Measurements from ENCODE around the gene ZNF232.
"Not testable (repeated sequence)": the region's sequence is repeated elsewhere in the genome, so short reads cannot be mapped to it uniquely, and the experiment has no call there.

Gene ZNF232

DNA sequence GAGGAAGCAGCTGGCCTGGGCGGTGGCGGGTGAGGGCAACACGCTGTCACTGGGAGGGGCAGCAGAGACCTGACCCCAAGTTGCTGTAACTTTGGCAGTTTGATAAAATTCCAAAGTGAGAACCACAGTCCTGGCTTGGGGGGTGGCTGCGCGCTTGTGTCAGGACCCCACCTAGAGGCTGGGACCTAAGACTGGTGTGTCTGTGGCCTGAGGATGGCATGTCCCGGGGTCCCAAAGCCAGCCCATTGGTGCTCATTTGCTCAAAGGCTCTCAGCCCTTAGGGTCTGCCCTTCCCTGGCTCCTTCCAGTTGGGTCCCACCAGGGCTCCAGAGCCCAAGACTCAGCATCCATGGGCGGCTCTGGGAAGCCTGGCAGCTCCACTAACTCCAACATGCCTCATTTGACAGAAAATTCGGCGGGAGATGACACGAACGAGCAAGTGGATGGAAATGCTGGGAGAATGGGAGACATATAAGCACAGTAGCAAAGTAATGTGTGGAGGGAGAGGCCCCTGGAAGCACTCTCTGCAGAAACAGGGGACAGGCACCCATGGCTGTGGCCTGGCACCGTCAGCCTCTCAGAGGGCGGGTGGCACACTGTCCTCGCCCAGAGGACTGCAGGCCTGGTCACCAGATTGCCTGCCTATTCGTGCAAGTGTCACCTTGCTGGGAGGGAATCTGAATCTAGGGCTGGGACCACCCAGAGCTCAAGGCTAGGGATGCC is 21.0 kb upstream of the ZNF232 start:
- not testable (repeated sequence) for DNase-seq, H3K27me3 Mint-ChIP-seq, ATAC-seq, H3K4me1 Mint-ChIP-seq, H3K9me3 Mint-ChIP-seq, H3K4me3 Mint-ChIP-seq, H3K27ac Mint-ChIP-seq

DNA sequence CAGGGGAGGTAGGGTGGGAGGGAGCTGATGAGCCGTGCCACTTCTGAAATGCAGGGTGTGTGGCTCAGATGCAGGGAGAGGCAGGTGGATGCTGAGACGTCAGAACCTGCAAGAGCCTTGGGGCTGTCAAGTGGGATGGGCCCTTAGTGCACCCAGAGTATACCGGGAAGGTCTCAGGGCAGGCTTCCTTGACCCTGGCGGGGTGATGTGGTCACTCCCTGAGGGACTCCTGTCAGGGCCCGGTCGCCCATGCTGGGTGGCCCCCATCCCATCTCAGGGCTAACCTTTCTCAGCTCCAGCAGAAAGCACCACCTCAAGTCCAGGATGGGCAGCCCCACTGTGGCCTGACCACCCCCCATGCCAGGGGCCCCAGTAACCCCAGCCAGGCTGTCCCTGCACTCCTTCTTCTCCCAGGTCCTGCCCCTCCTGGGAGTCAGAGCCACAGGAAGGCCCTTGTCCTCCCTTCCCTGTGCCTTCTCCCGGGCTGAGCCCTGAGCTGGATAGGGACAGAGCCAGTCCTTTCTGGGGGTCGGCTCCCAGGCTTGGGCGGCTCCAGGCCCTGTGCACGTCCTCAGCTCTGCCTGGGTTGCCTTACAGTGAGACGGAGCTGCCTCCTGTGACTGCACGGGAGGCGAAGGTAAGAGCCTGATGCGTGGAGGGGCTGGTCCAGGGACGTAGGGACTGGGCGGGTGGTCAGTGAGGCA is 20.3 kb upstream of the ZNF232 start:
- not testable (repeated sequence) for DNase-seq, H3K9me3 Mint-ChIP-seq, ATAC-seq, H3K27ac Mint-ChIP-seq, H3K4me3 Mint-ChIP-seq, H3K4me1 Mint-ChIP-seq, H3K27me3 Mint-ChIP-seq

GRCh38 chr17:5131146-5131715 is 19.6 kb upstream of the ZNF232 start:
- H3K27me3 Mint-ChIP-seq, result peaks cover 11% of the 10 kb centered on the region
- no peak for DNase-seq
- no peaks in the 10 kb centered on the region for H3K4me1 Mint-ChIP-seq
- no peak for ATAC-seq
- H3K9me3 Mint-ChIP-seq, result no peaks in the 10 kb centered on the region
- H3K27ac Mint-ChIP-seq, result no peak overlapping the region
- H3K4me3 Mint-ChIP-seq, result no peak overlapping the region

GRCh38 chr17:5130687-5131086 is 19.0 kb upstream of the ZNF232 start:
- not testable (repeated sequence) for H3K4me3 Mint-ChIP-seq, H3K9me3 Mint-ChIP-seq, ATAC-seq, H3K4me1 Mint-ChIP-seq, DNase-seq, H3K27ac Mint-ChIP-seq
- H3K27me3 Mint-ChIP-seq, result peaks cover 11% of the 10 kb centered on the region

DNA sequence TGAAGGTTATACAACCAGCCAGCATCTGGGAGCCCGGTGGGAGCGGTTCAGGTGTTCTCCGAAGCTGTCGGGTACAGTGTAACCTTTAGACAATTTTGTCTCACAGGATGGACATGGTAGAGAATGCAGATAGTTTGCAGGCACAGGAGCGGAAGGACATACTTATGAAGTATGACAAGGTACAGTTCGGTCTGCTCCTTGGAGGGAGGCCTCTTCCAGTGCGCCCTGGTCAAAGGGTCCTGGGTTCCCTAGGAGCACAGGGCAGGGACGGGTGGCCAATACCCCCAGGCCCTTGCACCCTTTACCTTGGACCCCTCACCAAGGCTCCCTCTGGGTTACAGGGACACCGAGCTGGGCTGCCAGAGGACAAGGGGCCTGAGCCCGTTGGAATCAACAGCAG is 18.6 kb upstream of the ZNF232 start:
- H3K9me3 Mint-ChIP-seq, H3K4me3 Mint-ChIP-seq, ATAC-seq, H3K27ac Mint-ChIP-seq, H3K4me1 Mint-ChIP-seq, DNase-seq: not testable (repeated sequence)
- peaks cover 11% of the 10 kb centered on the region for H3K27me3 Mint-ChIP-seq

GRCh38 chr17:5129770-5130169 is 18.1 kb upstream of the ZNF232 start:
- H3K4me1 Mint-ChIP-seq, H3K4me3 Mint-ChIP-seq, H3K9me3 Mint-ChIP-seq, ATAC-seq, H3K27ac Mint-ChIP-seq, DNase-seq: not testable (repeated sequence)
- H3K27me3 Mint-ChIP-seq, result peaks cover 13% of the 10 kb centered on the region

GRCh38 chr17:5128905-5129535 is 17.3 kb upstream of the ZNF232 start:
- peaks cover 20% of the 10 kb centered on the region for H3K27me3 Mint-ChIP-seq
- H3K27ac Mint-ChIP-seq, result no peak overlapping the region
- no peak overlapping the region for H3K4me3 Mint-ChIP-seq
- H3K9me3 Mint-ChIP-seq, result no peaks in the 10 kb centered on the region
- ATAC-seq, result no peak
- peak in 1 of 2 donors; percentile 6 for DNase-seq
- H3K4me1 Mint-ChIP-seq, result no peaks in the 10 kb centered on the region

- not testable (repeated sequence) for ATAC-seq, H3K4me3 Mint-ChIP-seq, H3K4me1 Mint-ChIP-seq, H3K27ac Mint-ChIP-seq, H3K9me3 Mint-ChIP-seq, DNase-seq
- H3K27me3 Mint-ChIP-seq, result peaks cover 27% of the 10 kb centered on the region
Measured at GRCh38 chr17:5128387-5128786, 16.7 kb upstream of the ZNF232 start.

DNA sequence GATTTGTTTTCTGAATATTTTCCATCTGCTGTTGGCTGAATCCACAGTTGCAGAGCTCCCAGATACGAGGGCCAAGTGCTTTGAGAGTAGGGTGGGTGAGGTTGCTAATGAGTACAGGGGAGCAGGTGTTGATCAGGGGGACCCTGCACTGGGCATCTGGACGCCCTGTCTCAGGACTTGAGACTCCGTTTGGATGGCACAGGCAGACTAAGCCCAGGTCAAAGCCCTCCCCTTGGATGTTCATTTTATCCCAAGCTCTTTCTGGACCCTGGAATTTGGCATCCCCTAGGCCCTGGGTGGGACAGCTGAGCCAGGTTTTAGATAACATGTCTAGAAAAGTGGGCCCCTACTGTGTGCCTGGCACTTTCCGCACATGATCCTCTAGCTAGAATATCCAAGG is 16.2 kb upstream of the ZNF232 start:
- no peak overlapping the region for H3K27ac Mint-ChIP-seq
- no peak overlapping the region for H3K4me3 Mint-ChIP-seq
- H3K9me3 Mint-ChIP-seq, result no peaks in the 10 kb centered on the region
- no peaks in the 10 kb centered on the region for H3K4me1 Mint-ChIP-seq
- DNase-seq, result no peak
- H3K27me3 Mint-ChIP-seq, result peaks cover 27% of the 10 kb centered on the region
- no peak for ATAC-seq

GRCh38 chr17:5126719-5127488 is 15.2 kb upstream of the ZNF232 start:
- peaks cover 36% of the 10 kb centered on the region for H3K27me3 Mint-ChIP-seq
- no peak for ATAC-seq
- no peaks in the 10 kb centered on the region for H3K9me3 Mint-ChIP-seq
- no peak overlapping the region for H3K4me3 Mint-ChIP-seq
- no peak overlapping the region for H3K27ac Mint-ChIP-seq
- peaks cover 2% of the 10 kb centered on the region for H3K4me1 Mint-ChIP-seq
- no peak for DNase-seq

DNA sequence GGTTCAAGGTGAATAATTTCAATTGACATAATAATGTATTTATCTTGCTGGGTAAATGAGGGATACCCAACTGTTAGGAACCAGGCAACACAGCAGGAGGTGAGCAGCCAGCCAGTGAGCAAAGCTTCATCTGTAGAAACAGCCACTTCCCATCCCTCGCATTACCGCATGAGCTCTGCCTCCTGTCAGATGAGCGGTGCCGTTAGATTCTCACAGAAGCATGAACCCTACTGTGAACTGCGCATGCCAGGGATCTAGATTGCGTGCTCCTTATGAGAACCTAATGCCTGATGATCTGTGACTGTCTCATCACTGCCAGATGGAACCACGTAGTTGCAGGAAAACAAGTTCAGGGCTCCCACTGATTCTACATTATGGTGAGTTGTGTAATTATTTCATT is 13.2 kb upstream of the ZNF232 start:
- H3K27ac Mint-ChIP-seq, H3K4me1 Mint-ChIP-seq, DNase-seq, H3K9me3 Mint-ChIP-seq, H3K4me3 Mint-ChIP-seq, ATAC-seq: not testable (repeated sequence)
- peaks cover 55% of the 10 kb centered on the region for H3K27me3 Mint-ChIP-seq

DNA sequence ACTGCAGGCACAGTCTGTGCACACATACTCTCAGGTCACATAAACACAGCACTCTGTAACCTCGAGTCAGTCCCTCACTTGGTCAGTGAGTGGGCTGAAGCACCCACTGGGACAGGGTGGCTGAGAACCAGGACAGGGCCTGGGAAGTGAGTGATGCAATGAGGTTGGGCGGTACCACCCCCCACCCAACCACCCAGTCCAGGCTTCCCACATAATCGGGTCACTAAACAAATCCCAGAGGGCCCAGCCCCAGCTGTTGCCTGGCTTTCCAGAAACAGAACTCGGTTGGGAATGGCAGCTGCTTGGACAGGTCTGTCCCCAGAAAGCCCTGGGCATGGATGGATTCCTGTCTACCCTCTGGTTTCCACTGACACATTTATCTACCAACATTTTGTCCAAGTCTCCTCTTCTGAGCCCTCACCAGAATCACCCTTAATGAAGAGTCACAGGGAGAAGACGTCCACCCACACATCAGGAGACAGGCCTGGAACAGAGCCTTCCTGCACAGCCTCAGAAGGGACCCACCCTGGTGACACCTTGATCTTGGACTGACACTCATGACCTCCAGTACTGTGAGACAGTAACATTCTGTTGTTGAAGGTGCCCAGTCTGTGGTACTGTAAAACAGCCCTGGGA is 12.6 kb upstream of the ZNF232 start:
- DNase-seq, H3K9me3 Mint-ChIP-seq, H3K4me3 Mint-ChIP-seq, H3K4me1 Mint-ChIP-seq, H3K27ac Mint-ChIP-seq: not testable (repeated sequence)
- ATAC-seq, result peak; percentile 11
- H3K27me3 Mint-ChIP-seq, result peaks cover 55% of the 10 kb centered on the region

DNA sequence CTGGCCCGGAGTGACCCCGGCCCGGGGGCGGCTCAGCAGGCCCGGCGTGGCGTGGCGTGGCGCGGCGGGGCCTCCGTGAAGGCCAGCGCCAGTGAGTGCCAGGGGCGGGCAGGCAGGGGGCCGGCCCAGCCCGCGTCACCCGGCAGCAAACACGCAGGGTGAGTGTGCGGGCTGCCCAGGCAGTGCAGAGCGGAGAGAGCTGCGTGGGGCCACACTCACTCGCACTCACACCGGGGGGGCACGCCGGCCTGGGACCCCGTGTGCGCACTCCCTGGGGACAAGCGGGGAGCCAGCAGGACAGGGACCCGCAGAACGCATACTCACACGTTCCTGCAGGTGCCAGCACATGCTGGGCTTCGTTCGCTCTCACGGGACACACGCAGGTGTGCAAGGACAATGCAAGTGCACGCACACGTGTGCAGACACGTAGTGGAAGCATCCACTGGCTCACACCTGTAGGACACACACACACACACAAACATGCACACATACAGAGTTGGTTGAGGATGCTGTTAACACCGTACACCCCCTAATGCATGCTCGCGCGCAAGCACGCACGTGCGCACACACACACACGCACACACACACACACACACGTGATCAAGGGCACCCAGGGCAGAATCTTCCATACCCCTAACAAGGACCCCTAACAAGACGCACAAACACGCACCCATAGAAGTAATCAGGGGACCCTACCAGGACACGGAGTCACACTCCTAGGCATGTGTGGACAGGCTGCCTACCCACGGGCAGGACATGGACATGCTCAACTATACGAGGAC is 11.9 kb upstream of the ZNF232 start:
- H3K9me3 Mint-ChIP-seq, result no peaks in the 10 kb centered on the region
- ATAC-seq, result no peak
- H3K27ac Mint-ChIP-seq, result no peak overlapping the region
- no peak overlapping the region for H3K4me3 Mint-ChIP-seq
- peaks cover 61% of the 10 kb centered on the region for H3K27me3 Mint-ChIP-seq
- peak in 1 of 2 donors; percentile 7 for DNase-seq
- peaks cover 5% of the 10 kb centered on the region for H3K4me1 Mint-ChIP-seq

- Mint-ChIP-seq H3K27me3 (peaks cover 68% of the 10 kb centered on the region), H3K4me3 (peak overlapping the region in 1 of 2 donors; percentile 71), H3K4me1 (peaks cover 5% of the 10 kb centered on the region), H3K9me3 (no peaks in the 10 kb centered on the region), H3K27ac (no peak overlapping the region)
- ATAC-seq (peak; percentile 65), DNase-seq (peak in 1 of 2 donors; percentile 10)
Measured at GRCh38 chr17:5122586-5123342, 11.1 kb upstream of the ZNF232 start.
